SK-N-MC (cell line): ENCODE measurements around the gene SBK1.

Experiments used
- DNase-seq: peaks from one replicate; pipeline ENCODE4 v3.0.0-alpha.2; 2011; ENCODE audit warnings: low read depth, low spot score
- H3K27ac ChIP-seq: fragments of 200-600 bp; sonication (generic); 2 replicates; pipeline ENCODE4 v1.5.1; 2016; ENCODE audit warnings: mixed run types
- H3K36me3 ChIP-seq: fragments of 200-600 bp; sonication (generic); 2 replicates; pipeline ENCODE4 v1.6.1; 2017; ENCODE audit warnings: antibody characterized with exemption, low read length, mixed read lengths; ENCODE audit not compliant: insufficient read depth
- H3K4me3 ChIP-seq: fragments of 200-600 bp; sonication (generic); 2 replicates; pipeline ENCODE4 v1.5.1; 2016
- H3K9ac ChIP-seq: fragments of 200-600 bp; sonication (generic); 2 replicates; pipeline ENCODE4 v1.8.0; 2017; ENCODE audit warnings: mixed run types, mixed read lengths; ENCODE audit not compliant: insufficient read length
- H3K9me3 ChIP-seq: fragments of 200-600 bp; sonication (generic); 2 replicates; pipeline ENCODE4 v1.6.1; 2017; ENCODE audit warnings: low read depth, mild to moderate bottlenecking, antibody characterized with exemption, low read length, moderate library complexity, mixed read lengths
- EZH2 ChIP-seq: fragments of 200-600 bp; sonication (generic); IDR thresholded peaks from one replicate; pipeline ENCODE4 v1.6.1; 2017; ENCODE audit warnings: antibody characterized with exemption
- FOXP2 ChIP-seq: optimal IDR thresholded peaks from 2 replicates; pipeline ENCODE3; 2011; ENCODE audit warnings: mild to moderate bottlenecking, moderate library complexity; ENCODE audit not compliant: insufficient read depth; ENCODE audit errors: extremely low read length, control extremely low read depth
- POLR2AphosphoS5 ChIP-seq: IDR thresholded peaks from 2 replicates; pipeline ENCODE4 v1.6.1; 2012; ENCODE audit warnings: mild to moderate bottlenecking, low read depth, low read length, borderline replicate concordance

SBK1 gene

GRCh38 chr16:28276301-28276700, 16.0 kb upstream of the SBK1 start:
- DNase-seq = no peak
- TF ChIP-seq POLR2AphosphoS5 (no peak), FOXP2 (no peak), EZH2 (no peak)
- Histone ChIP-seq H3K27ac (no peak overlapping the region), H3K9me3 (no peaks in the 10 kb centered on the region), H3K36me3 (no peaks in the 10 kb centered on the region), H3K4me3 (no peak overlapping the region), H3K9ac (no peak overlapping the region)

- Histone ChIP-seq H3K27ac (no peak overlapping the region), H3K9ac (no peak overlapping the region), H3K4me3 (peak overlapping the region; percentile 77), H3K9me3 (no peaks in the 10 kb centered on the region), H3K36me3 (no peaks in the 10 kb centered on the region)
- no peak for DNase-seq
- TF ChIP-seq POLR2AphosphoS5 (no peak), FOXP2 (no peak), EZH2 (no peak)
These were observed 14.6 kb upstream of the SBK1 start for GRCh38 chr16:28277537-28278388.

- no peak overlapping the region for H3K4me3 ChIP-seq
- TF ChIP-seq FOXP2 = no peak
- TF ChIP-seq EZH2 = no peak
- TF ChIP-seq POLR2AphosphoS5 = no peak
- H3K9ac ChIP-seq = no peak overlapping the region
- DNase-seq = no peak
- no peaks in the 10 kb centered on the region for H3K36me3 ChIP-seq
- H3K9me3 ChIP-seq = no peaks in the 10 kb centered on the region
- no peak overlapping the region for H3K27ac ChIP-seq
These were observed 13.3 kb upstream of the SBK1 start for GRCh38 chr16:28279006-28279405.

- Histone ChIP-seq H3K36me3 (no peaks in the 10 kb centered on the region), H3K27ac (no peak overlapping the region), H3K9ac (no peak overlapping the region), H3K4me3 (no peak overlapping the region), H3K9me3 (no peaks in the 10 kb centered on the region)
- TF ChIP-seq POLR2AphosphoS5 (no peak), EZH2 (no peak), FOXP2 (no peak)
- no peak for DNase-seq
These were observed 11.2 kb upstream of the SBK1 start for GRCh38 chr16:28280881-28281836.

GRCh38 chr16:28282045-28282444, 10.3 kb upstream of the SBK1 start:
- H3K4me3 ChIP-seq = no peak overlapping the region
- H3K9me3 ChIP-seq = no peaks in the 10 kb centered on the region
- H3K27ac ChIP-seq = no peak overlapping the region
- TF ChIP-seq EZH2 = no peak
- TF ChIP-seq FOXP2 = no peak
- TF ChIP-seq POLR2AphosphoS5 = no peak
- no peaks in the 10 kb centered on the region for H3K36me3 ChIP-seq
- no peak for DNase-seq
- H3K9ac ChIP-seq = no peak overlapping the region

- Histone ChIP-seq H3K9ac (no peak overlapping the region), H3K36me3 (no peaks in the 10 kb centered on the region), H3K4me3 (no peak overlapping the region), H3K9me3 (no peaks in the 10 kb centered on the region), H3K27ac (no peak overlapping the region)
- no peak for TF ChIP-seq EZH2
- no peak for DNase-seq
These were observed 9.2 kb upstream of the SBK1 start for GRCh38 chr16:28283173-28283572.

GRCh38 chr16:28283798-28284577, 8.3 kb upstream of the SBK1 start:
- no peak for DNase-seq
- no peak overlapping the region for H3K27ac ChIP-seq
- no peaks in the 10 kb centered on the region for H3K9me3 ChIP-seq
- H3K9ac ChIP-seq = no peak overlapping the region
- TF ChIP-seq EZH2 (no peak), FOXP2 (no peak), POLR2AphosphoS5 (no peak; the same call in 1 of the 2 replicates)
- no peaks in the 10 kb centered on the region for H3K36me3 ChIP-seq
- H3K4me3 ChIP-seq = no peak overlapping the region

GRCh38 chr16:28285649-28286048, 6.7 kb upstream of the SBK1 start:
- TF ChIP-seq EZH2 (no peak), POLR2AphosphoS5 (no peak)

More at GRCh38 chr16:28285649-28286048, 6.7 kb upstream of the SBK1 start:
- no peak for DNase-seq
- Histone ChIP-seq H3K4me3 (no peak overlapping the region), H3K36me3 (no peaks in the 10 kb centered on the region), H3K9ac (no peak overlapping the region), H3K27ac (no peak overlapping the region), H3K9me3 (no peaks in the 10 kb centered on the region)
